ENCODE measurements around the gene MEF2A.

Gene MEF2A

GRCh38 chr15:99564221-99565048, 1.3 kb upstream of the MEF2A start:
- DNase-seq (ENCODE audit: low spot score) = peak; percentile 28

- no peak for DNase-seq (ENCODE audit: low spot score)
Measured at GRCh38 chr15:99565049-99565298, 810 bp upstream of the MEF2A start.

- peak; percentile 55 for DNase-seq (ENCODE audit: low spot score)
Measured at GRCh38 chr15:99566157-99566897, 543 bp downstream of the MEF2A start.

- DNase-seq (ENCODE audit: low spot score) = no peak
Measured at GRCh38 chr15:99568625-99569352, 3.0 kb downstream of the MEF2A start.

GRCh38 chr15:99571299-99571698, 5.5 kb downstream of the MEF2A start:
- no peak for DNase-seq (ENCODE audit: low spot score)

GRCh38 chr15:99574048-99574447, 8.3 kb downstream of the MEF2A start:
- DNase-seq (ENCODE audit: low spot score) = no peak

- no peak for DNase-seq (ENCODE audit: low spot score)
Measured at GRCh38 chr15:99574502-99574901, 8.7 kb downstream of the MEF2A start.

GRCh38 chr15:99578809-99579208, 13.0 kb downstream of the MEF2A start:
- DNase-seq (ENCODE audit: low spot score) = no peak

GRCh38 chr15:99580076-99580475, 14.3 kb downstream of the MEF2A start:
- DNase-seq (ENCODE audit: low spot score) = no peak

- DNase-seq (ENCODE audit: low spot score) = no peak
Measured at GRCh38 chr15:99582508-99582960, 16.8 kb downstream of the MEF2A start.

- no peak for DNase-seq (ENCODE audit: low spot score)
Measured at GRCh38 chr15:99584081-99584600, 18.4 kb downstream of the MEF2A start.

- DNase-seq (ENCODE audit: low spot score) = no peak
Measured at GRCh38 chr15:99586121-99586520, 20.3 kb downstream of the MEF2A start.

- DNase-seq (ENCODE audit: low spot score) = no peak
Measured at GRCh38 chr15:99589801-99590200, 24.0 kb downstream of the MEF2A start.

- DNase-seq (ENCODE audit: low spot score) = no peak
Measured at GRCh38 chr15:99590913-99591646, 25.3 kb downstream of the MEF2A start.

GRCh38 chr15:99592145-99592791, 26.5 kb downstream of the MEF2A start:
- peak; percentile 17 for DNase-seq (ENCODE audit: low spot score)

GRCh38 chr15:99593070-99593469, 27.3 kb downstream of the MEF2A start:
- no peak for DNase-seq (ENCODE audit: low spot score)

- DNase-seq (ENCODE audit: low spot score) = no peak
Measured at GRCh38 chr15:99594916-99595315, 29.1 kb downstream of the MEF2A start.

- no peak for DNase-seq (ENCODE audit: low spot score)
Measured at GRCh38 chr15:99598296-99598695, 32.5 kb downstream of the MEF2A start.

GRCh38 chr15:99603828-99604227, 38.0 kb downstream of the MEF2A start:
- DNase-seq (ENCODE audit: low spot score) = no peak

- no peak for DNase-seq (ENCODE audit: low spot score)
Measured at GRCh38 chr15:99604865-99605264, 39.1 kb downstream of the MEF2A start.

GRCh38 chr15:99605490-99605931, 39.7 kb downstream of the MEF2A start:
- no peak for DNase-seq (ENCODE audit: low spot score)
